Cardiac muscle cell (in vitro differentiated cells and primary cell): ENCODE results near the gene ERICH3. TPM values are rescaled to one million over a fixed set of nuclear protein-coding genes. Genes with fewer than 3 reads are reported as not detected.

Experiments used
- DNase-seq, 2 donors: peaks; one replicate each; pipeline versions ENCODE4 v3.0.0 to v3.0.0-alpha.2; 2010 to 2017; ENCODE audit warnings: low read depth in 1 of 2, low spot score in 1 of 2
- H3K27ac ChIP-seq: fragments of 200-600 bp; sonication (generic); 2 replicates; pipeline ENCODE4 v1.5.1; 2016
- H3K27me3 ChIP-seq: fragments of 200-600 bp; sonication (generic); 2 replicates; pipeline ENCODE4 v1.6.0; 2016; ENCODE audit warnings: control low read depth
- H3K36me3 ChIP-seq: fragments of 200-600 bp; sonication (generic); 2 replicates; pipeline ENCODE4 v1.5.1; 2016; ENCODE audit warnings: control low read depth
- H3K4me1 ChIP-seq: fragments of 200-600 bp; sonication (generic); 2 replicates; pipeline ENCODE4 v1.8.1; 2017; ENCODE audit warnings: low read depth, mild to moderate bottlenecking, mixed run types
- H3K4me3 ChIP-seq: fragments of 200-600 bp; sonication (generic); 2 replicates; pipeline ENCODE4 v1.5.1; 2016; ENCODE audit warnings: mild to moderate bottlenecking
- H3K9me3 ChIP-seq: fragments of 200-600 bp; sonication (generic); 2 replicates; pipeline ENCODE4 v1.5.1; 2017; ENCODE audit warnings: low read depth, mild to moderate bottlenecking, control low read depth
- polyA plus RNA-seq: library from polyadenylated mRNA; unstranded; fragments of >200 nt; fragmentation: Nextera tagmentation; extraction: Ambion mirVana; gene quantifications from 2 replicates; pipeline ENCODE4 v1.2.1, GENCODE V29; 2016
- total RNA-seq: library from RNA; depleted of rRNA; stranded (reverse); fragments of >200 nt; gene quantifications from 2 replicates; pipeline ENCODE4 v1.2.3, GENCODE V29; 2016
- TF ChIP-seq, protein P1 (sequence below): IDR thresholded peaks from 2 replicates; pipeline ENCODE4 v1.5.1; 2012; ENCODE audit warnings: low read depth, mild to moderate bottlenecking, low read length

Gene ERICH3
- total and polyA plus RNA-seq, 2 experiments from 2014 or later, result 0.15 TPM; not detected in 1

DNA sequence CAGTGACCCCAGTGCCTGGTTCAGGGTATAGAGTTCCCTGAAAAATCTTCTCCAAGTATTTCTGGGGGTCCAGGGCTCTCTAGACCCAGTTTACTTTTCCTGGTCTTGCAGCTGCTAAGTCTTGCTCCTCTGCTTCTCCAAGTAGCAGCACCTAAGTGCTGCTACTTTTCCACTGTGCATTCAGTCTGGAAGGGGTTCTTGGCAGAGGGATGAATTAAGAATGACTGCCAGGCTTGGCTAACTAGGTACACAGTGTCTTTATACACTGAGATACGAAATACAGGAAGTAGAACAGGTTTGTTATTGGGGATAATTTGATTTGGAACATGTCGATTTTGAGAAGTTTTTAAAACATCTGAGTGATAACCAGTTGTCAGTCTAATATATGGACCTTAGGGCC, 24.2 kb upstream of the ERICH3 start:
- TF ChIP-seq, protein P1, sequence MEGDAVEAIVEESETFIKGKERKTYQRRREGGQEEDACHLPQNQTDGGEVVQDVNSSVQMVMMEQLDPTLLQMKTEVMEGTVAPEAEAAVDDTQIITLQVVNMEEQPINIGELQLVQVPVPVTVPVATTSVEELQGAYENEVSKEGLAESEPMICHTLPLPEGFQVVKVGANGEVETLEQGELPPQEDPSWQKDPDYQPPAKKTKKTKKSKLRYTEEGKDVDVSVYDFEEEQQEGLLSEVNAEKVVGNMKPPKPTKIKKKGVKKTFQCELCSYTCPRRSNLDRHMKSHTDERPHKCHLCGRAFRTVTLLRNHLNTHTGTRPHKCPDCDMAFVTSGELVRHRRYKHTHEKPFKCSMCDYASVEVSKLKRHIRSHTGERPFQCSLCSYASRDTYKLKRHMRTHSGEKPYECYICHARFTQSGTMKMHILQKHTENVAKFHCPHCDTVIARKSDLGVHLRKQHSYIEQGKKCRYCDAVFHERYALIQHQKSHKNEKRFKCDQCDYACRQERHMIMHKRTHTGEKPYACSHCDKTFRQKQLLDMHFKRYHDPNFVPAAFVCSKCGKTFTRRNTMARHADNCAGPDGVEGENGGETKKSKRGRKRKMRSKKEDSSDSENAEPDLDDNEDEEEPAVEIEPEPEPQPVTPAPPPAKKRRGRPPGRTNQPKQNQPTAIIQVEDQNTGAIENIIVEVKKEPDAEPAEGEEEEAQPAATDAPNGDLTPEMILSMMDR, result no peak
- DNase-seq, result no peak
- peaks cover 15% of the 10 kb centered on the region for H3K4me1 ChIP-seq
- H3K9me3 ChIP-seq, result no peaks in the 10 kb centered on the region
- H3K27me3 ChIP-seq, result no peaks in the 10 kb centered on the region
- H3K27ac ChIP-seq, result no peak overlapping the region
- H3K4me3 ChIP-seq, result no peak overlapping the region
- H3K36me3 ChIP-seq, result peaks cover 7% of the 10 kb centered on the region

DNA sequence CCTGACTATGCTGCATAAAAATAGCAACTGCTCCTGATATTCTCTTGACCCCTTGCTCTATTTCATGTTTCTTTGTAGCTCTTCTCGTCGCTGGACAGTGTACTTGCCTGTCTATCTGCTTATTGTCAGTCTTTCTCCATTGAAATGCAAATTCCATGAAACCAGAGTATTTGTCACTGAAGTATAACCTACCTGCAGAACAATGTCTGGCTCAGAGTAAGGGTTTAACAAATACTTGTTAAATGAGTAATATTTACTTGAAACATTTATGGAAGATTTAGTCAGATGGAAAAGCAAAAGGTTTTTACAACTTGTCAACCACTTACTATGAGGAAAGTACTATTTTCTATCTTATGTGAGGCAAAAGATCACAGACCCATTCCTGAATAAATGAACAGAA, 19.9 kb upstream of the ERICH3 start:
- peaks cover 23% of the 10 kb centered on the region for H3K4me1 ChIP-seq
- TF ChIP-seq, protein P1, result no peak
- H3K36me3 ChIP-seq, result no peaks in the 10 kb centered on the region
- H3K27ac ChIP-seq, result peak overlapping the region; percentile 15
- no peaks in the 10 kb centered on the region for H3K27me3 ChIP-seq
- H3K9me3 ChIP-seq, result no peaks in the 10 kb centered on the region
- no peak overlapping the region for H3K4me3 ChIP-seq
- DNase-seq, result no peak

DNA sequence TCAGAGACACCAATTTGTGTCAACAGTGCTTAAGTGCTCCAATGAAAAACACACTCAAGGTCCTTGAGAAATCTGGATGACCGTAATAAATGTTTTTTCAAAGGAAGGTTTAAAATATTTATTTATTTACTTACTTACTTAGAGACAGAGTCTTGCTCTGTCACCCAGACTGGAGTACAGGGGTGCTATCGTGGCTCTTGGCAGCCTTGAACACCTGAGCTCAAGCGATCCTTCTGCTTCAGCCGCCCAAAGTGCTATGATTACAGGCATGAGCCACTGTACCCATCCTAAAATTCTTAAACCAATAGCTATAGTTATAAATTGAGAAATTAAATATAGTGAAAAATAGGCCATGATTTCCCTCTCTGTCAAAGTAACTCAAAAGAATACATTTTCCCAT, 17.3 kb upstream of the ERICH3 start:
- Histone ChIP-seq H3K9me3 (no peaks in the 10 kb centered on the region), H3K27ac (no peak overlapping the region), H3K4me1 (peaks cover 20% of the 10 kb centered on the region), H3K36me3 (no peaks in the 10 kb centered on the region), H3K4me3 (no peak overlapping the region), H3K27me3 (no peaks in the 10 kb centered on the region)
- no peak for DNase-seq
- TF ChIP-seq, protein P1, result no peak

DNA sequence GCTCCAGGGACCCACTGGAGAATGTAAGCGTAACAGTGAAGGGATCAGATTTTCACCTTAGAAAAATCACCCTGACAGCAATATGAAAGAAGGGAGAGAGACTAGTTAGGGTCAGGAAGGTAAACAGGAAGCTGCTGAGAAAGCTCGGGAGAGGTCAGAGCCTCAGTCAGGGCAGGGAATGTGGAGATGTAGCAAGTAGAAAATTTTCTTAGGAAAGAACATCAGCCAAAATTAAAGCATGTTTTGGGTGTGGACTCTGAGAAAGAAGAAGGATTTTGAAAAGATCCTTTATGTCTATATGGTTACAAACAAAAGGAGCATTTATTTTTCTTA, 16.7 kb upstream of the ERICH3 start:
- no peaks in the 10 kb centered on the region for H3K36me3 ChIP-seq
- peak in 1 of 2 donors; percentile 13 for DNase-seq

DNA sequence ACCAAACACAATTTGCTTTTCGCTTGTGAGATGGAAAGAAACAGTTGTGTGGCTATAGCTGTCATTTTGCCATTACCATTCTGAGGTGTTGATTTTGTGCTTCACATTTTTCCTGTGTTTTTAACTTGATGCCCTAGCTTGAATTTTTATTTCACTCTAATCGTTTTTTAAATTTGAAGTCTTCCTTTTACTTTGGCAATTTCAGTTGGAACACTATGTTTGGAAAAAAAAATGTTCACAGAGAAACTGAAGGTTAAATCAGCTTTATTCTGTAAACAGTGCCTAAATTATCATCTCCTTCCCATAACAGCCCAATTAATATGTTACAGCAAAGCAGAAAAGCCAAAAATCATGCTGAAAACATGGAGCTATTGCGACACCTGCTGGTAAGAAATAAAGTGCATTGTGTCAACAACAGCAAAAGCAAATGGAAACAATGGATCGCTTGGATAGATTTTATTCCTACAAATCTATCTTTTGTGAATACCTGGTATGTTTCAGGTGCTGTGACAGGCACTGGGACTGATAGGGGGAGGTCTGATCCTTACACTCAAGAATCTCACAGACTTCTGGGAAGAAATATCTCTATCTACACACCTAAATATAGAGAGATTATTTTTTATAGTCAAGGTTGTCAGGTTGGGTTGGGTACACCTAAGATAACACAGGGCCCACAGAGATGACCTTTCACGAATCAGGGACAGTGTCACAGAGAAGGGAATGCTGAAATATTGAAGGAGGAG, 16.2 kb upstream of the ERICH3 start:
- no peaks in the 10 kb centered on the region for H3K9me3 ChIP-seq
- peak; percentile 74 to 77 for DNase-seq
- H3K36me3 ChIP-seq, result no peaks in the 10 kb centered on the region
- H3K27ac ChIP-seq, result no peak overlapping the region
- H3K4me3 ChIP-seq, result no peak overlapping the region
- H3K27me3 ChIP-seq, result no peaks in the 10 kb centered on the region
- TF ChIP-seq, protein P1, result peak; percentile 80
- H3K4me1 ChIP-seq, result peaks cover 20% of the 10 kb centered on the region

More for the DNA sequence above, 16.7 kb upstream of the ERICH3 start:
- H3K4me1 ChIP-seq, result peaks cover 20% of the 10 kb centered on the region
- TF ChIP-seq, protein P1, result no peak
- no peaks in the 10 kb centered on the region for H3K9me3 ChIP-seq
- no peaks in the 10 kb centered on the region for H3K27me3 ChIP-seq
- H3K27ac ChIP-seq, result no peak overlapping the region
- no peak overlapping the region for H3K4me3 ChIP-seq
